Spleen (tissue), 11 donors: ENCODE measurements around the gene CBLC. TPM values are rescaled to one million over a fixed set of nuclear protein-coding genes. Genes with fewer than 3 reads are reported as not detected.
A peak's percentile ranks its signal among the peaks of the same experiment; 100 is the strongest.

Experiments
- DNase-seq: peaks from one replicate; pipeline ENCODE4 v3.0.0-alpha.2; 2020
- H3K27ac ChIP-seq, 8 donors: fragments of 200-600 bp; sonication (generic) in 7 of 8; 1 replicate in 4 of 8; 2 replicates in 4 of 8; pipeline versions ENCODE4 v1.5.0 to v1.8.0; 2016 to 2021; ENCODE audit warnings: inconsistent platforms in 4 of 8, mild to moderate bottlenecking in 4 of 8, moderate library complexity in 1 of 8
- H3K27me3 ChIP-seq, 7 donors: fragments of 200-600 bp; sonication (generic) in 6 of 7; replicated peaks in 1 of 7; 1 replicate in 4 of 7; 2 replicates in 3 of 7; pipeline versions ENCODE4 v1.5.0 to v1.8.0; 2016 to 2021; ENCODE audit warnings: inconsistent platforms in 3 of 7, mild to moderate bottlenecking in 1 of 7
- H3K36me3 ChIP-seq, 6 donors: fragments of 200-600 bp; sonication (generic) in 5 of 6; 1 replicate in 4 of 6; 2 replicates in 2 of 6; pipeline versions ENCODE4 v1.5.0 to v1.8.0; 2016 to 2021; ENCODE audit warnings: inconsistent platforms in 2 of 6
- H3K4me1 ChIP-seq, 6 donors: fragments of 200-600 bp; sonication (generic) in 5 of 6; 1 replicate in 3 of 6; 2 replicates in 3 of 6; pipeline versions ENCODE4 v1.5.0 to v1.8.0; 2016 to 2021; ENCODE audit warnings: inconsistent platforms in 3 of 6
- H3K4me3 ChIP-seq, 8 donors: fragments of 200-600 bp; sonication (generic) in 7 of 8; 1 replicate in 4 of 8; 2 replicates in 4 of 8; pipeline versions ENCODE4 v1.5.0 to v1.8.0; 2016 to 2021; ENCODE audit warnings: inconsistent platforms in 4 of 8, mild to moderate bottlenecking in 4 of 8, moderate library complexity in 2 of 8
- H3K9me3 ChIP-seq, 8 donors: fragments of 200-600 bp; sonication (generic) in 7 of 8; 1 replicate in 4 of 8; 2 replicates in 4 of 8; pipeline versions ENCODE4 v1.5.0 to v1.8.0; 2016 to 2021; ENCODE audit warnings: inconsistent platforms in 4 of 8
- POLR2A ChIP-seq, 3 donors: fragments of 450-650 bp; IDR thresholded peaks; one replicate each; pipeline ENCODE4 v1.5.1; 2017; ENCODE audit warnings: antibody characterized with exemption in 3 of 3, mild to moderate bottlenecking in 1 of 3
- POLR2AphosphoS5 ChIP-seq, 3 donors: sonication (generic); formaldehyde crosslinking; IDR thresholded peaks; one replicate each; pipeline ENCODE4 v1.5.1; 2017; ENCODE audit warnings: antibody characterized with exemption in 3 of 3
- WGBS, 5 donors: extraction: QIAGEN DNeasy Blood & Tissue Kit in 3 of 5; methylation state at CpG; one replicate each; pipeline versions ENCODE4 v1.1.5 to v1.1.7; 2013 to 2018; 5-methylcytosine and 5-hydroxymethylcytosine counted together
- intact Hi-C: fragments of 100-400 bp; cut with DNase I; formaldehyde crosslinking; loops from one replicate; pipeline ENCODE4 v1.15.0; 2023; ENCODE audit warnings: low total_unique reads
- polyA plus RNA-seq, 3 donors: library from polyadenylated mRNA; stranded (reverse); fragments of 200-250 nt; gene quantifications; one replicate each; pipeline ENCODE4 v1.2.1, GENCODE V29; 2013
- total RNA-seq, 7 donors: library from RNA; depleted of rRNA in 3 of 7; stranded (reverse); fragments of >200 nt in 3 of 7; fragmentation: NEBNext Ultra II Directional in 4 of 7; extraction: Animal tissue kit (Norgen Biotek cat#: 25700) in 4 of 7; gene quantifications; one replicate each; pipeline versions ENCODE4 v1.1.0 to v1.2.1, GENCODE V29; 2016 to 2021
- TF ChIP-seq, protein P1 (sequence below), 11 experiments: fragments of 200-600 bp in 7 of 11; fragments of 450-650 bp in 4 of 11; sonication (generic) in 4 of 11; IDR thresholded peaks in 8 of 11; conservative IDR thresholded peaks in 3 of 11; 1 replicate in 7 of 11; 2 replicates in 4 of 11; pipeline versions ENCODE4 v1.4.0 to v1.8.0; 2016 to 2021; ENCODE audit warnings: antibody characterized with exemption in 11 of 11, inconsistent platforms in 4 of 11, mild to moderate bottlenecking in 1 of 11
- donor health status: healthy with polysubstance abuse.
- donor health status: DM: no; HTN: no; CAD: no; lungs with moderate emphysema.
- donor health status: DM: no; HTN: no; CAD: no.
- donor health status: Bipolar disorder and iron deficiency.
- donor health status: healthy.
- donor health status: DM: no; HTN: no; CAD: no.
- donor health status: DM: yes; HTN: yes; CAD: no.

The CBLC gene
- total and polyA plus RNA-seq, 10 donors: not detected

DNA sequence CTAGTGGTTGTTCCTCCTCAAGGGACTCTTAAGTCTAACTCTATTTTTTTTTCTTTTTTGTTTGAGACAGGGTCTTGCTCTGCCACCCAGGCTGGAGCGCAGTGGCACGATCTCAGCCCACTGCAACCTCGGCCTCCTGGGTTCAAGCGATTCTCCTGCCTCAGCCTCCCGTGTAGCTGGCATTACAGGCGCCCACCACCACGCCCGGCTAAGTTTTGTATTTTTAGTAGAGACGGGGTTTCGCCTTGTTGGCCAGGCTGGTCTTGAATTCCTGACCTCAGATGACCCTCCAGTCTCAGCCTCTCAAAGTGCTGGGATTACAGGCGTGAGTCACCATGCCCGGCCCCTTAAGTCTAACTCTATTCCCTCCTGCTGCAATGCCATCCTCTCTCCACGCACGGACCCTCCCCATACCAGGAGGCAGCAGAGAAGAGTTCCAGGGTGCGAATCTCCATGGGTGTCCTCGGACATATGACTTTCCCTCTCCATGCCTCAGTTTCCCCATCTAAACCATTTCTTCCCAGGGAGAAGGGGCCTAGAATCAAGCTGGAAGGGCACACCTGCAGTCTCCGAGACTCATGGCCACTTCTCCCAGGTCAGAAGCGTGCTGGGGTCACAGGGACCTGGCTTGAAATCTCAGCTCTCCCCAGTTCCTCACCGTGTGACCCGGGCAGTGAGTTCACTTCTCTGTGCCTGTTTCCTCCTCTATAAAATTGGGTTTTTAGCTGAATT is 35.2 kb upstream of the CBLC start:
- 55 to 73% (median 62%) methylated on average over 20 of the region's 20 CpGs for WGBS, 5 donors
- intact Hi-C loops: no loop called here
- H3K27ac ChIP-seq: peak overlapping the region; percentile 75 to 99 (median 97)
- H3K4me3 ChIP-seq: peak overlapping the region in 1 of 8 donors; percentile 30
- H3K36me3 ChIP-seq: no peaks in the 10 kb centered on the region
- no peaks in the 10 kb centered on the region for H3K9me3 ChIP-seq
- H3K27me3 ChIP-seq: no peaks in the 10 kb centered on the region
- TF ChIP-seq, protein P1, sequence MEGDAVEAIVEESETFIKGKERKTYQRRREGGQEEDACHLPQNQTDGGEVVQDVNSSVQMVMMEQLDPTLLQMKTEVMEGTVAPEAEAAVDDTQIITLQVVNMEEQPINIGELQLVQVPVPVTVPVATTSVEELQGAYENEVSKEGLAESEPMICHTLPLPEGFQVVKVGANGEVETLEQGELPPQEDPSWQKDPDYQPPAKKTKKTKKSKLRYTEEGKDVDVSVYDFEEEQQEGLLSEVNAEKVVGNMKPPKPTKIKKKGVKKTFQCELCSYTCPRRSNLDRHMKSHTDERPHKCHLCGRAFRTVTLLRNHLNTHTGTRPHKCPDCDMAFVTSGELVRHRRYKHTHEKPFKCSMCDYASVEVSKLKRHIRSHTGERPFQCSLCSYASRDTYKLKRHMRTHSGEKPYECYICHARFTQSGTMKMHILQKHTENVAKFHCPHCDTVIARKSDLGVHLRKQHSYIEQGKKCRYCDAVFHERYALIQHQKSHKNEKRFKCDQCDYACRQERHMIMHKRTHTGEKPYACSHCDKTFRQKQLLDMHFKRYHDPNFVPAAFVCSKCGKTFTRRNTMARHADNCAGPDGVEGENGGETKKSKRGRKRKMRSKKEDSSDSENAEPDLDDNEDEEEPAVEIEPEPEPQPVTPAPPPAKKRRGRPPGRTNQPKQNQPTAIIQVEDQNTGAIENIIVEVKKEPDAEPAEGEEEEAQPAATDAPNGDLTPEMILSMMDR (IDR thresholded peaks at IDR 0.05 in 8 of 11, conservative IDR thresholded peaks at IDR 0.05 in 3 of 11): no peak
- TF ChIP-seq POLR2AphosphoS5 (IDR thresholded peaks at IDR 0.05): no peak
- TF ChIP-seq POLR2A (IDR thresholded peaks at IDR 0.05): no peak
- peaks cover 54 to 100% (median 88%) of the 10 kb centered on the region in 6 donors for H3K4me1 ChIP-seq
- no peak for DNase-seq

DNA sequence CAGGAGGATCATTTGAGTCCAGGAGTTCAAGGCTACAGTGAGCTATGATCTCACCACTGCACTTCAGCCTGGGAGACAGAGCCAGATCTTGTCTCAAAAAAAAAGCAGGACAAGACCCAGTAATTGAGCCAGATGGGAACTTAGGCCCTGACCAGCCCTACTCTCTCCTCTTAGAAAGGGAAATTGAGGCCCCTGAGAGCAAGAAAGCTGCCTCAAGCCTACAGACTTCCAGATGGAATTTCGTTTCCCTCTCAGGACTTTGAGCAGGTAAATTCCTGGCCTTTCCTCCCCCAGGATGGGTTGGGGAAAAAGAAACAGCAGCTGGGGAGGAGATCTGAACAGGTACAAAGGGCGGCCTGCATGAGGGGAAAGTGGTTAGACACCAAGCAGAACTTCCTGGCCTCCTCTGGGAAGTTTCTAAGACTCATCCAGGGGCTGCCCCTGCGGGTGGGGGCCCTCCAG is 32.8 kb upstream of the CBLC start:
- no peak for DNase-seq
- intact Hi-C loops: no loop called here
- peak overlapping the region; percentile 53 to 99 (median 97) for H3K27ac ChIP-seq
- 45 to 73% (median 68%) methylated on average over 3 of the region's 3 CpGs for WGBS, 5 donors
- TF ChIP-seq, protein P1 (IDR thresholded peaks at IDR 0.05 in 8 of 11, conservative IDR thresholded peaks at IDR 0.05 in 3 of 11): no peak
- TF ChIP-seq POLR2AphosphoS5 (IDR thresholded peaks at IDR 0.05) (no peak), POLR2A (IDR thresholded peaks at IDR 0.05) (no peak)
- H3K36me3 ChIP-seq: peaks cover 0 to 2% (median 0%) of the 10 kb centered on the region in 6 donors
- H3K4me3 ChIP-seq: no peak overlapping the region
- H3K4me1 ChIP-seq: peaks cover 45 to 95% (median 80%) of the 10 kb centered on the region in 6 donors
- H3K27me3 ChIP-seq: no peaks in the 10 kb centered on the region
- H3K9me3 ChIP-seq: no peaks in the 10 kb centered on the region

DNA sequence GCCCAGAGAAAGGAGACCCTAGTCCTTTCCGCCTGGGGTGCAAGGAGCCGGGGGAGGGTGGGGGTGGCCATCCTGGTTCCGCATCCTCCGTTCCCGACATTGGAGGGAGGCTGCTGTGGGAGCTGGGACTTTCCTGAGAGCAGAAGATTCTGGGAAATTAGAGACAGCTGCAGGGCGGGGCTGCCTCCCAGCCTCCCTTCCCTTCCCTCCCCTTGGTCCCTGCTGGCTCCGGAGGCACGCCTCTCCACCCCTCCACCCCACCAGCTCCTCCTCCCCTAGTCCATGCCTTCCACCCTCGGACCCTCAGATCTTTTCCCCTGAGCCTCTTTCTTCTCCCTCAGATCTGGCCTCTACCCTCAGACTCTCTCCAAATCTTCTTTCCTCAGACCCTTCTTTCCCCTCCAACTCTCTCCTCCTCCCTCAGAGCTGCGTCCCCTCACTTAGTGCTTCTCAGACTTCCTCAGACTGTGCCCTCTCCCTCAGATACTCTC is 32.3 kb upstream of the CBLC start:
- 48 to 54% (median 52%) methylated on average over 9 to 10 of the region's 10 CpGs for WGBS, 5 donors
- Histone ChIP-seq H3K4me1 (peaks cover 48 to 95% (median 83%) of the 10 kb centered on the region in 6 donors), H3K9me3 (no peaks in the 10 kb centered on the region), H3K27me3 (no peaks in the 10 kb centered on the region), H3K27ac (peak overlapping the region; percentile 53 to 99 (median 97)), H3K36me3 (peaks cover 0 to 7% (median 1%) of the 10 kb centered on the region in 6 donors), H3K4me3 (no peak overlapping the region)
- TF ChIP-seq POLR2AphosphoS5 (IDR thresholded peaks at IDR 0.05) (peak; percentile 62 to 72 (median 67)), POLR2A (IDR thresholded peaks at IDR 0.05) (no peak)
- TF ChIP-seq, protein P1 (IDR thresholded peaks at IDR 0.05 in 8 of 11, conservative IDR thresholded peaks at IDR 0.05 in 3 of 11): no peak
- intact Hi-C loops: no loop called here
- peak; percentile 84 for DNase-seq
